Coronary artery (tissue), 2 donors: ENCODE measurements around the gene KCNIP2.
"Not testable (repeated sequence)": the region's sequence is repeated elsewhere in the genome, so short reads cannot be mapped to it uniquely, and the experiment has no call there.

ENCODE experiments used
- DNase-seq: peaks from one replicate; pipeline ENCODE4 v3.0.0-alpha.2; 2017; ENCODE audit warnings: low spot score
- H3K27ac ChIP-seq, 2 donors: fragments of 200-600 bp; sonication (generic); one replicate each; pipeline ENCODE4 v1.5.1; 2016 to 2019
- H3K4me3 ChIP-seq: fragments of 200-600 bp; sonication (generic); 2 replicates; pipeline ENCODE4 v1.5.1; 2016; ENCODE audit warnings: mild to moderate bottlenecking, moderate library complexity
- CTCF ChIP-seq: fragments of 200-600 bp; sonication (generic); IDR thresholded peaks from one replicate; pipeline ENCODE4 v1.5.1; 2019; ENCODE audit warnings: antibody characterized with exemption

Gene KCNIP2

GRCh38 chr10:101793526-101793925 lies 50.1 kb downstream of the KCNIP2 start:
- no peak overlapping the region for H3K4me3 ChIP-seq
- no peak overlapping the region for H3K27ac ChIP-seq
- no peak for DNase-seq
- TF ChIP-seq CTCF = no peak

GRCh38 chr10:101789686-101790085 lies 53.9 kb downstream of the KCNIP2 start:
- DNase-seq = no peak
- no peak overlapping the region for H3K4me3 ChIP-seq
- no peak for TF ChIP-seq CTCF
- no peak overlapping the region for H3K27ac ChIP-seq

- not testable (repeated sequence) for H3K4me3 ChIP-seq, DNase-seq, H3K27ac ChIP-seq
Measured at GRCh38 chr10:101789231-101789630, 54.4 kb downstream of the KCNIP2 start.

- Histone ChIP-seq H3K4me3 (no peak overlapping the region), H3K27ac (no peak overlapping the region)
- TF ChIP-seq CTCF = no peak
- no peak for DNase-seq
Measured at GRCh38 chr10:101785801-101786200, 57.8 kb downstream of the KCNIP2 start.

- H3K27ac ChIP-seq = no peak overlapping the region
- TF ChIP-seq CTCF = no peak
- no peak overlapping the region for H3K4me3 ChIP-seq
- no peak for DNase-seq
Measured at GRCh38 chr10:101784558-101784957, 59.0 kb downstream of the KCNIP2 start.

GRCh38 chr10:101783736-101784118 lies 59.9 kb downstream of the KCNIP2 start:
- DNase-seq = no peak
- no peak for TF ChIP-seq CTCF
- Histone ChIP-seq H3K4me3 (peak overlapping the region; percentile 75), H3K27ac (peak overlapping the region in 1 of 2 donors; percentile 33)

GRCh38 chr10:101782811-101783735 lies 60.5 kb downstream of the KCNIP2 start, which contains the start of gene NPM3:
Gene NPM3, minus strand, starts transcription at chr10:101783446. Its CDS starts 56 bp downstream, at chr10:101783390.
- peak within 1 kb of the TSS in 1 of 2 donors; percentile 33 for H3K27ac ChIP-seq
- peak; percentile 84 for DNase-seq
- no peak for TF ChIP-seq CTCF
- H3K4me3 ChIP-seq = peak within 1 kb of the TSS; percentile 75
